HEK293 (cell line): ENCODE results near the gene BRMS1.
A peak's percentile ranks its signal among the peaks of the same experiment; 100 is the strongest.

Experiments used
- ATF2 ChIP-seq: fragments of 450-650 bp; formaldehyde crosslinking; IDR thresholded peaks from 2 replicates; pipeline ENCODE4 v1.5.1; 2016; ENCODE audit warnings: missing biosample characterization, missing genetic modification characterization, low read depth
- KLF1 ChIP-seq: fragments of 450-650 bp; formaldehyde crosslinking; IDR thresholded peaks from 2 replicates; pipeline ENCODE4 v1.5.1; 2016; ENCODE audit warnings: missing biosample characterization, missing genetic modification characterization
- KLF7 ChIP-seq: fragments of 450-650 bp; formaldehyde crosslinking; IDR thresholded peaks from 2 replicates; pipeline ENCODE4 v1.5.1; 2016; ENCODE audit warnings: missing biosample characterization, missing genetic modification characterization, borderline replicate concordance
- KLF8 ChIP-seq: fragments of 450-650 bp; formaldehyde crosslinking; IDR thresholded peaks from 2 replicates; pipeline ENCODE4 v1.5.1; 2016; ENCODE audit warnings: missing biosample characterization, missing genetic modification characterization
- PRDM6 ChIP-seq: fragments of 450-650 bp; formaldehyde crosslinking; IDR thresholded peaks from 2 replicates; pipeline ENCODE4 v1.5.1; 2017; ENCODE audit warnings: missing biosample characterization, missing genetic modification characterization
- SP2 ChIP-seq: fragments of 450-650 bp; formaldehyde crosslinking; IDR thresholded peaks from 2 replicates; pipeline ENCODE4 v1.5.1; 2016; ENCODE audit warnings: missing biosample characterization, missing genetic modification characterization
- SP3 ChIP-seq: fragments of 450-650 bp; formaldehyde crosslinking; IDR thresholded peaks from 2 replicates; pipeline ENCODE4 v1.5.1; 2016; ENCODE audit warnings: missing biosample characterization, missing genetic modification characterization
- TCF7L2 ChIP-seq: IDR thresholded peaks from 2 replicates; pipeline ENCODE4 v1.6.1; 2011; ENCODE audit warnings: low read depth, mild to moderate bottlenecking, inconsistent platforms, low read length, moderate library complexity, borderline replicate concordance
- YY1 ChIP-seq: fragments of 450-650 bp; formaldehyde crosslinking; IDR thresholded peaks from 2 replicates; pipeline ENCODE4 v1.5.1; 2018; ENCODE audit warnings: missing biosample characterization, missing genetic modification characterization
- YY2 ChIP-seq: fragments of 450-650 bp; formaldehyde crosslinking; IDR thresholded peaks from 2 replicates; pipeline ENCODE4 v1.5.1; 2016; ENCODE audit warnings: missing biosample characterization, missing genetic modification characterization
- ZBTB21 ChIP-seq: fragments of 450-650 bp; formaldehyde crosslinking; IDR thresholded peaks from 2 replicates; pipeline ENCODE4 v1.5.1; 2017; ENCODE audit warnings: missing biosample characterization, missing genetic modification characterization
- ZFP69B ChIP-seq: fragments of 450-650 bp; formaldehyde crosslinking; IDR thresholded peaks from 2 replicates; pipeline ENCODE4 v1.5.1; 2016; ENCODE audit warnings: missing biosample characterization, missing genetic modification characterization
- ZIC2 ChIP-seq: fragments of 450-650 bp; formaldehyde crosslinking; IDR thresholded peaks from 2 replicates; pipeline ENCODE4 v1.5.1; 2016; ENCODE audit warnings: missing biosample characterization, missing genetic modification characterization
- ZNF114 ChIP-seq: fragments of 450-650 bp; formaldehyde crosslinking; IDR thresholded peaks from 2 replicates; pipeline ENCODE4 v1.5.0; 2017; ENCODE audit warnings: missing biosample characterization, missing genetic modification characterization
- ZNF174 ChIP-seq: fragments of 450-650 bp; formaldehyde crosslinking; IDR thresholded peaks from 2 replicates; pipeline ENCODE4 v1.5.0; 2017; ENCODE audit warnings: missing biosample characterization, mild to moderate bottlenecking, missing genetic modification characterization
- ZNF184 ChIP-seq: fragments of 450-650 bp; IDR thresholded peaks from 2 replicates; pipeline ENCODE4 v1.5.1; 2018; ENCODE audit warnings: missing biosample characterization, mild to moderate bottlenecking, missing genetic modification characterization
- ZNF354C ChIP-seq: fragments of 450-650 bp; formaldehyde crosslinking; IDR thresholded peaks from 2 replicates; pipeline ENCODE4 v1.5.1; 2016; ENCODE audit warnings: missing biosample characterization, missing genetic modification characterization, low read depth, borderline replicate concordance
- ZNF426 ChIP-seq: fragments of 450-650 bp; formaldehyde crosslinking; IDR thresholded peaks from 2 replicates; pipeline ENCODE4 v1.5.1; 2017; ENCODE audit warnings: missing biosample characterization, missing genetic modification characterization, mild to moderate bottlenecking, inconsistent platforms, moderate library complexity
- ZNF701 ChIP-seq: fragments of 450-650 bp; formaldehyde crosslinking; IDR thresholded peaks from 2 replicates; pipeline ENCODE4 v1.5.1; 2016; ENCODE audit warnings: missing biosample characterization, missing genetic modification characterization
- ZNF837 ChIP-seq: fragments of 450-650 bp; formaldehyde crosslinking; IDR thresholded peaks from 2 replicates; pipeline ENCODE4 v1.5.1; 2016; ENCODE audit warnings: missing biosample characterization, missing genetic modification characterization
- ZNF843 ChIP-seq: fragments of 450-650 bp; formaldehyde crosslinking; IDR thresholded peaks from 2 replicates; pipeline ENCODE4 v1.5.1; 2016; ENCODE audit warnings: missing biosample characterization, missing genetic modification characterization
- TF ChIP-seq, protein P1 (sequence below): fragments of 450-650 bp; formaldehyde crosslinking; IDR thresholded peaks from 2 replicates; pipeline ENCODE4 v1.5.1; 2017; ENCODE audit warnings: missing biosample characterization, missing genetic modification characterization
- TF ChIP-seq, protein P2 (sequence below): fragments of 450-650 bp; formaldehyde crosslinking; IDR thresholded peaks from 2 replicates; pipeline ENCODE4 v1.5.1; 2016; ENCODE audit warnings: missing biosample characterization, missing genetic modification characterization, borderline replicate concordance
- TF ChIP-seq, protein P3 (sequence below): fragments of 450-650 bp; formaldehyde crosslinking; IDR thresholded peaks from 2 replicates; pipeline ENCODE4 v1.5.1; 2016; ENCODE audit warnings: missing biosample characterization, missing genetic modification characterization, borderline replicate concordance
- TF ChIP-seq, protein P4 (sequence below): fragments of 450-650 bp; formaldehyde crosslinking; IDR thresholded peaks from 2 replicates; pipeline ENCODE4 v1.5.1; 2016; ENCODE audit warnings: missing biosample characterization, missing genetic modification characterization

Gene BRMS1

GRCh38 chr11:66288671-66289547, 56.0 kb downstream of the BRMS1 start, which contains the start of gene YIF1A (continued):
- TF ChIP-seq, protein P1, sequence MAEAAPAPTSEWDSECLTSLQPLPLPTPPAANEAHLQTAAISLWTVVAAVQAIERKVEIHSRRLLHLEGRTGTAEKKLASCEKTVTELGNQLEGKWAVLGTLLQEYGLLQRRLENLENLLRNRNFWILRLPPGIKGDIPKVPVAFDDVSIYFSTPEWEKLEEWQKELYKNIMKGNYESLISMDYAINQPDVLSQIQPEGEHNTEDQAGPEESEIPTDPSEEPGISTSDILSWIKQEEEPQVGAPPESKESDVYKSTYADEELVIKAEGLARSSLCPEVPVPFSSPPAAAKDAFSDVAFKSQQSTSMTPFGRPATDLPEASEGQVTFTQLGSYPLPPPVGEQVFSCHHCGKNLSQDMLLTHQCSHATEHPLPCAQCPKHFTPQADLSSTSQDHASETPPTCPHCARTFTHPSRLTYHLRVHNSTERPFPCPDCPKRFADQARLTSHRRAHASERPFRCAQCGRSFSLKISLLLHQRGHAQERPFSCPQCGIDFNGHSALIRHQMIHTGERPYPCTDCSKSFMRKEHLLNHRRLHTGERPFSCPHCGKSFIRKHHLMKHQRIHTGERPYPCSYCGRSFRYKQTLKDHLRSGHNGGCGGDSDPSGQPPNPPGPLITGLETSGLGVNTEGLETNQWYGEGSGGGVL: no peak
- TF ChIP-seq ZIC2 (tag by site-specific recombination) (peak; percentile 32; the same call in 1 of the 2 replicates), ZNF701 (no peak), ZNF354C (tag by site-specific recombination) (no peak), ZBTB21 (tag by site-specific recombination) (no peak), ZNF837 (tag by site-specific recombination) (no peak), PRDM6 (no peak), ZNF114 (tag by site-specific recombination) (no peak), ZFP69B (no peak), ZNF843 (tag by site-specific recombination) (no peak), KLF1 (tag by site-specific recombination) (peak; percentile 44), ZNF426 (tag by site-specific recombination) (no peak), KLF7 (tag by site-specific recombination) (no peak), ZNF184 (tag by site-specific recombination) (no peak), YY1 (peak; percentile 50; the same call in 1 of the 2 replicates), ZNF174 (tag by site-specific recombination) (no peak), ATF2 (peak; percentile 78), YY2 (peak; percentile 51; the same call in 1 of the 2 replicates), KLF8 (tag by site-specific recombination) (0 out of 2 replicates have a peak, but pooled peaks have one; percentile 8), TCF7L2 (no peak), SP3 (tag by site-specific recombination) (peak; percentile 82), SP2 (peak; percentile 98)
- TF ChIP-seq, protein P2, sequence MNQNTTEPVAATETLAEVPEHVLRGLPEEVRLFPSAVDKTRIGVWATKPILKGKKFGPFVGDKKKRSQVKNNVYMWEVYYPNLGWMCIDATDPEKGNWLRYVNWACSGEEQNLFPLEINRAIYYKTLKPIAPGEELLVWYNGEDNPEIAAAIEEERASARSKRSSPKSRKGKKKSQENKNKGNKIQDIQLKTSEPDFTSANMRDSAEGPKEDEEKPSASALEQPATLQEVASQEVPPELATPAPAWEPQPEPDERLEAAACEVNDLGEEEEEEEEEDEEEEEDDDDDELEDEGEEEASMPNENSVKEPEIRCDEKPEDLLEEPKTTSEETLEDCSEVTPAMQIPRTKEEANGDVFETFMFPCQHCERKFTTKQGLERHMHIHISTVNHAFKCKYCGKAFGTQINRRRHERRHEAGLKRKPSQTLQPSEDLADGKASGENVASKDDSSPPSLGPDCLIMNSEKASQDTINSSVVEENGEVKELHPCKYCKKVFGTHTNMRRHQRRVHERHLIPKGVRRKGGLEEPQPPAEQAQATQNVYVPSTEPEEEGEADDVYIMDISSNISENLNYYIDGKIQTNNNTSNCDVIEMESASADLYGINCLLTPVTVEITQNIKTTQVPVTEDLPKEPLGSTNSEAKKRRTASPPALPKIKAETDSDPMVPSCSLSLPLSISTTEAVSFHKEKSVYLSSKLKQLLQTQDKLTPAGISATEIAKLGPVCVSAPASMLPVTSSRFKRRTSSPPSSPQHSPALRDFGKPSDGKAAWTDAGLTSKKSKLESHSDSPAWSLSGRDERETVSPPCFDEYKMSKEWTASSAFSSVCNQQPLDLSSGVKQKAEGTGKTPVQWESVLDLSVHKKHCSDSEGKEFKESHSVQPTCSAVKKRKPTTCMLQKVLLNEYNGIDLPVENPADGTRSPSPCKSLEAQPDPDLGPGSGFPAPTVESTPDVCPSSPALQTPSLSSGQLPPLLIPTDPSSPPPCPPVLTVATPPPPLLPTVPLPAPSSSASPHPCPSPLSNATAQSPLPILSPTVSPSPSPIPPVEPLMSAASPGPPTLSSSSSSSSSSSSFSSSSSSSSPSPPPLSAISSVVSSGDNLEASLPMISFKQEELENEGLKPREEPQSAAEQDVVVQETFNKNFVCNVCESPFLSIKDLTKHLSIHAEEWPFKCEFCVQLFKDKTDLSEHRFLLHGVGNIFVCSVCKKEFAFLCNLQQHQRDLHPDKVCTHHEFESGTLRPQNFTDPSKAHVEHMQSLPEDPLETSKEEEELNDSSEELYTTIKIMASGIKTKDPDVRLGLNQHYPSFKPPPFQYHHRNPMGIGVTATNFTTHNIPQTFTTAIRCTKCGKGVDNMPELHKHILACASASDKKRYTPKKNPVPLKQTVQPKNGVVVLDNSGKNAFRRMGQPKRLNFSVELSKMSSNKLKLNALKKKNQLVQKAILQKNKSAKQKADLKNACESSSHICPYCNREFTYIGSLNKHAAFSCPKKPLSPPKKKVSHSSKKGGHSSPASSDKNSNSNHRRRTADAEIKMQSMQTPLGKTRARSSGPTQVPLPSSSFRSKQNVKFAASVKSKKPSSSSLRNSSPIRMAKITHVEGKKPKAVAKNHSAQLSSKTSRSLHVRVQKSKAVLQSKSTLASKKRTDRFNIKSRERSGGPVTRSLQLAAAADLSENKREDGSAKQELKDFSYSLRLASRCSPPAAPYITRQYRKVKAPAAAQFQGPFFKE (tag by site-specific recombination): no peak
- TF ChIP-seq, protein P3, sequence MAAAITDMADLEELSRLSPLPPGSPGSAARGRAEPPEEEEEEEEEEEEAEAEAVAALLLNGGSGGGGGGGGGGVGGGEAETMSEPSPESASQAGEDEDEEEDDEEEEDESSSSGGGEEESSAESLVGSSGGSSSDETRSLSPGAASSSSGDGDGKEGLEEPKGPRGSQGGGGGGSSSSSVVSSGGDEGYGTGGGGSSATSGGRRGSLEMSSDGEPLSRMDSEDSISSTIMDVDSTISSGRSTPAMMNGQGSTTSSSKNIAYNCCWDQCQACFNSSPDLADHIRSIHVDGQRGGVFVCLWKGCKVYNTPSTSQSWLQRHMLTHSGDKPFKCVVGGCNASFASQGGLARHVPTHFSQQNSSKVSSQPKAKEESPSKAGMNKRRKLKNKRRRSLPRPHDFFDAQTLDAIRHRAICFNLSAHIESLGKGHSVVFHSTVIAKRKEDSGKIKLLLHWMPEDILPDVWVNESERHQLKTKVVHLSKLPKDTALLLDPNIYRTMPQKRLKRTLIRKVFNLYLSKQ (tag by site-specific recombination): no peak
- TF ChIP-seq, protein P4, sequence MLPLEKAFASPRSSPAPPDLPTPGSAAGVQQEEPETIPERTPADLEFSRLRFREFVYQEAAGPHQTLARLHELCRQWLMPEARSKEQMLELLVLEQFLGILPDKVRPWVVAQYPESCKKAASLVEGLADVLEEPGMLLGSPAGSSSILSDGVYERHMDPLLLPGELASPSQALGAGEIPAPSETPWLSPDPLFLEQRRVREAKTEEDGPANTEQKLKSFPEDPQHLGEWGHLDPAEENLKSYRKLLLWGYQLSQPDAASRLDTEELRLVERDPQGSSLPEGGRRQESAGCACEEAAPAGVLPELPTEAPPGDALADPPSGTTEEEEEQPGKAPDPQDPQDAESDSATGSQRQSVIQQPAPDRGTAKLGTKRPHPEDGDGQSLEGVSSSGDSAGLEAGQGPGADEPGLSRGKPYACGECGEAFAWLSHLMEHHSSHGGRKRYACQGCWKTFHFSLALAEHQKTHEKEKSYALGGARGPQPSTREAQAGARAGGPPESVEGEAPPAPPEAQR (tag by site-specific recombination): no peak
